Fibroblast of lung (primary cell): ENCODE results near the gene TSPAN31. TPM values are rescaled to one million over a fixed set of nuclear protein-coding genes. Genes with fewer than 3 reads are reported as not detected.
"Not testable (repeated sequence)": the region's sequence is repeated elsewhere in the genome, so short reads cannot be mapped to it uniquely, and the experiment has no call there.

Experiments used
- DNase-seq, 2 donors: peaks; one replicate each; pipeline versions ENCODE4 v3.0.0 to v3.0.0-alpha.2; 2010; ENCODE audit warnings: low read depth in 2 of 2
- H2AFZ ChIP-seq: 2 replicates; pipeline ENCODE4 v1.5.1; 2012; ENCODE audit warnings: low read length, control low read depth, inconsistent platforms
- H3K27ac ChIP-seq: 2 replicates; pipeline ENCODE4 v1.5.1; 2011; ENCODE audit warnings: low read length, control low read depth; ENCODE audit not compliant: insufficient read depth
- H3K27me3 ChIP-seq: 2 replicates; pipeline ENCODE4 v1.5.1; 2011; ENCODE audit warnings: mild to moderate bottlenecking, low read length; ENCODE audit not compliant: control insufficient read depth, insufficient read depth
- H3K36me3 ChIP-seq: 2 replicates; pipeline ENCODE4 v1.5.1; 2011; ENCODE audit warnings: low read length; ENCODE audit not compliant: control insufficient read depth, insufficient read depth
- H3K4me1 ChIP-seq: 2 replicates; pipeline ENCODE4 v1.5.1; 2011; ENCODE audit warnings: low read length; ENCODE audit not compliant: control insufficient read depth, insufficient read depth; ENCODE audit errors: extremely low read depth
- H3K4me2 ChIP-seq: 2 replicates; pipeline ENCODE4 v1.5.1; 2011; ENCODE audit warnings: low read length, control low read depth; ENCODE audit not compliant: insufficient read depth; ENCODE audit errors: extremely low read depth
- H3K4me3 ChIP-seq, 4 experiments: fragments of 200-600 bp in 1 of 4; sonication (generic) in 1 of 4; replicated peaks in 1 of 4; 2 replicates each; pipeline ENCODE4 v1.5.1; 2011 to 2016; ENCODE audit warnings: low read length in 4 of 4, low read depth in 3 of 4, mild to moderate bottlenecking in 3 of 4, control low read depth in 2 of 4, inconsistent platforms in 1 of 4, mixed read lengths in 1 of 4; ENCODE audit not compliant: insufficient read depth in 1 of 4; ENCODE audit errors: control extremely low read depth in 1 of 4
- H3K79me2 ChIP-seq: 2 replicates; pipeline ENCODE4 v1.5.1; 2012; ENCODE audit warnings: mild to moderate bottlenecking, low read length, inconsistent platforms; ENCODE audit not compliant: control insufficient read depth, insufficient read depth
- H3K9ac ChIP-seq: 2 replicates; pipeline ENCODE4 v1.5.1; 2011; ENCODE audit warnings: mild to moderate bottlenecking, low read length, control low read depth; ENCODE audit not compliant: insufficient read depth
- H3K9me3 ChIP-seq: 2 replicates; pipeline ENCODE4 v1.5.1; 2012; ENCODE audit warnings: low read depth, low read length; ENCODE audit not compliant: control insufficient read depth, insufficient read depth
- H4K20me1 ChIP-seq: 2 replicates; pipeline ENCODE4 v1.5.1; 2011; ENCODE audit warnings: low read length; ENCODE audit not compliant: control insufficient read depth, insufficient read depth; ENCODE audit errors: extremely low read depth
- EZH2 ChIP-seq: IDR thresholded peaks from 2 replicates; pipeline ENCODE4 v1.5.1; 2012; ENCODE audit warnings: low read length, control low read depth, mild to moderate bottlenecking; ENCODE audit errors: missing control alignments
- polyA plus RNA-seq, 2 donors: library from polyadenylated mRNA; depleted of rRNA in 1 of 2; stranded (reverse) in 1 of 2; unstranded in 1 of 2; fragments of >200 nt; gene quantifications; 2 replicates each; pipeline ENCODE4 v1.2.1, GENCODE V29; 2011 to 2012; ENCODE audit warnings: missing spikeins in 1 of 2
- total RNA-seq: library from RNA; depleted of rRNA; stranded (reverse); fragments of >200 nt; gene quantifications from 2 replicates; pipeline ENCODE4 v1.2.1, GENCODE V29; 2014
- TF ChIP-seq, protein P1 (sequence below), 2 donors: IDR thresholded peaks in 1 of 2; conservative IDR thresholded peaks in 1 of 2; 1 replicate in 1 of 2; 2 replicates in 1 of 2; pipeline ENCODE4 v1.5.1; 2011 to 2012; ENCODE audit warnings: low read length in 2 of 2, control low read depth in 1 of 2, inconsistent platforms in 1 of 2, low read depth in 1 of 2, mild to moderate bottlenecking in 1 of 2

TSPAN31 gene
- total and polyA plus RNA-seq, 2 donors (not counting 1 experiment from before 2014, with no cell fraction given) = 53.6 to 99.6 TPM

DNA sequence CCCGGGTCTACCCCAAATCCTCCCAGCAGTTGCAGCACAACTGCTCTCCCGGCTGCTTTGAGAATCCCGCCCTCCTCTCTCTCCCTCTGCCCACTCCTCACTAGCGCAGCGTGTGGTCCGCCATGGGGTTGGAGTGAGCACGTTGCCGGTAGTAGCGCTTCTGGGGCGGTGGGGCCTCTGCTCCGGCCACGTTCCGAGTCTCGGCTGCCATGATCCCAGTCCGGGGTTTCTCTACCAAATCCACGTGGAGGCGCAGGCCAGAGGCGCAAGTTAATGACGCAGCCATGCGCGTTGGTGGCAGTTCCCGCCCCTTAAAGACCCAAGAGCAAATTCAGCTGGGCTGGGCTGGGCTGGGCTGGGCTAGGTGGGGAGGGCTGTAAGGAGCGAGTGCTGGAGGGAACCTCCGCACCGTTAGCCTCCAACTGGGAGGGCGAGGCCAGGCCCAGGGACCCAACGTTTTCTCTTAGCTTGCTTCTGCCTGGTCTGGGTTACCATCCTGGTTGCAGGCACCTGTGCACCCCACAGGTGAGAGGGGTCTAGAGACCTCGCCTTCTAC lies 27.1 kb downstream of the TSPAN31 start, which contains the start of gene METTL1:
Gene METTL1, minus strand, starts transcription at position 233 of the 556 bp plus-strand sequence. Its CDS starts 22 bp downstream, at position 211.
- Histone ChIP-seq H4K20me1 (no peaks in the 10 kb centered on the region), H3K9me3 (no peaks in the 10 kb centered on the region), H3K79me2 (peaks cover 5% of the 10 kb centered on the region), H3K9ac (peak within 1 kb of the TSS; percentile 98), H3K4me2 (peak within 1 kb of the TSS; percentile 99), H3K27ac (peak within 1 kb of the TSS; percentile 99), H3K4me3 (peak within 1 kb of the TSS; percentile 89 to 98 (median 93)), H3K4me1 (peaks cover 7% of the 10 kb centered on the region), H2AFZ (peak within 1 kb of the TSS; percentile 98), H3K36me3 (peaks cover 11% of the 10 kb centered on the region), H3K27me3 (no peaks in the 10 kb centered on the region)
- peak; percentile 97 for DNase-seq
- no peak for TF ChIP-seq EZH2
- TF ChIP-seq, protein P1, sequence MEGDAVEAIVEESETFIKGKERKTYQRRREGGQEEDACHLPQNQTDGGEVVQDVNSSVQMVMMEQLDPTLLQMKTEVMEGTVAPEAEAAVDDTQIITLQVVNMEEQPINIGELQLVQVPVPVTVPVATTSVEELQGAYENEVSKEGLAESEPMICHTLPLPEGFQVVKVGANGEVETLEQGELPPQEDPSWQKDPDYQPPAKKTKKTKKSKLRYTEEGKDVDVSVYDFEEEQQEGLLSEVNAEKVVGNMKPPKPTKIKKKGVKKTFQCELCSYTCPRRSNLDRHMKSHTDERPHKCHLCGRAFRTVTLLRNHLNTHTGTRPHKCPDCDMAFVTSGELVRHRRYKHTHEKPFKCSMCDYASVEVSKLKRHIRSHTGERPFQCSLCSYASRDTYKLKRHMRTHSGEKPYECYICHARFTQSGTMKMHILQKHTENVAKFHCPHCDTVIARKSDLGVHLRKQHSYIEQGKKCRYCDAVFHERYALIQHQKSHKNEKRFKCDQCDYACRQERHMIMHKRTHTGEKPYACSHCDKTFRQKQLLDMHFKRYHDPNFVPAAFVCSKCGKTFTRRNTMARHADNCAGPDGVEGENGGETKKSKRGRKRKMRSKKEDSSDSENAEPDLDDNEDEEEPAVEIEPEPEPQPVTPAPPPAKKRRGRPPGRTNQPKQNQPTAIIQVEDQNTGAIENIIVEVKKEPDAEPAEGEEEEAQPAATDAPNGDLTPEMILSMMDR (conservative IDR thresholded peaks at IDR 0.05 in 1 of 2, IDR thresholded peaks at IDR 0.05 in 1 of 2; ENCODE audit: low read depth in 1 of 2, low read length in 2 of 2) = peak in 1 of 2 donors; percentile 2

DNA sequence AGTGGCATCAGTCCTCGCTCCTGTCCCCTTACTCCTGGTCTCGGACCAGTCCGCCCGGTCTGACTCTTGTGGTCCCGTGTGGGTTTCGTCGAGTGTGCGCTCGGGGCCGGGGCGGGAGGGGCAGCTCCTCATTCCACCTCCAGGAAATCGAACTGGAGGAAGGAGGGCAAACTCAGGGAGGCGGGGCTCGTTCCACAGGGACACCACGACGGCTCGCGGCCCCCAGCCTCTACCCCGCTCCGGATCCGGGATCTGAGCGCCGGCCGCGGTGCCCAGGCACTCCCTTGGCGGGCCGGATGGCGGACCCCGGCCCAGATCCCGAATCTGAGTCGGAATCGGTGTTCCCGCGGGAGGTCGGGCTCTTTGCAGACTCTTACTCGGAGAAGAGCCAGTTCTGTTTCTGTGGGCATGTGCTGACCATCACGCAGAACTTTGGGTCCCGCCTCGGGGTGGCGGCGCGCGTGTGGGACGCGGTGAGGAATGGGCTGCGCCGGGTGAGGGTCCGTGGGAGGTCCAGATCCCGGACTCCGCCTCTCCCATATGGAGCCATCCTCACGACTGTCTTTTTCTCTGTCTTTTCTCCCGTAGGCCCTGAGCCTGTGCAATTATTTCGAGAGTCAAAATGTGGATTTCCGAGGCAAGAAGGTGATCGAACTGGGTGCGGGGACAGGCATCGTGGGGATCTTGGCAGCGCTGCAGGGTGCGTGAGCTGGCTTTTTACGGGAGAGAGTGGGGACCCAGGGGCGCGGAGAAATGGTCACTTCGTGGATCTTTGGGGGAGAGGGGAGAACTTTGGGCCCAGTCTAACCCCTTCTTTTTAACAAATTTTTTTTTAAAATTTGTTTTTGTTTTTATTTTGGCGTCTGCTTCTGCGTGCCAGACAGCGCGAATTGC lies 27.8 kb downstream of the TSPAN31 start, which contains the start of gene EEF1AKMT3:
Gene EEF1AKMT3, plus strand, starts transcription at position 186 of the 894 bp plus-strand sequence. Its CDS starts 111 bp downstream, at position 297.
- DNase-seq = peak; percentile 41 to 54
- TF ChIP-seq, protein P1 (conservative IDR thresholded peaks at IDR 0.05 in 1 of 2, IDR thresholded peaks at IDR 0.05 in 1 of 2; ENCODE audit: low read depth in 1 of 2, low read length in 2 of 2) = peak in 1 of 2 donors; percentile 0
- no peak for TF ChIP-seq EZH2
- H3K4me2 ChIP-seq = peak within 1 kb of the TSS; percentile 99

DNA sequence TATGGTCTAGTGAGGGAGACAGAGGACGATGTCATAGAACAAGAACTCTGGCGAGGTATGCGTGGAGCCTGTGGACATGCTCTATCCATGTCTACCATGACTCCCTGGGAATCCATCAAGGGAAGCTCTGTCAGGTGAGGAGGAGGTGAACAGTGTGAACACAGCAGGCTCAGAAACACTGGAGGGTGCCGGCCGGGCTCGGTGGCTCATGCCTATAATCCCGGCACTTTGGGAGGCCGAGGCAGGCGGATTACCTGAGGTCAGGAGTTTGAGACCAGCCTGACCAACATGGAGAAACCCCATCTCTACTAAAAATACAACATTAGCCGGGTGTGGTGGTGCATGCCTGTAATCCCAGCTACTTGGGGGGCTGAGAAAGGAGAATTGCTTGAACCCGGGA lies 29.8 kb downstream of the TSPAN31 start:
- DNase-seq, H4K20me1 ChIP-seq, H3K9me3 ChIP-seq, H2AFZ ChIP-seq, H3K4me2 ChIP-seq, H3K27me3 ChIP-seq, H3K4me3 ChIP-seq, H3K36me3 ChIP-seq, H3K9ac ChIP-seq, H3K4me1 ChIP-seq, H3K27ac ChIP-seq, H3K79me2 ChIP-seq: not testable (repeated sequence)

More for the DNA sequence above, 27.8 kb downstream of the TSPAN31 start, which contains the start of gene EEF1AKMT3:
- Histone ChIP-seq H2AFZ (peak within 1 kb of the TSS; percentile 98), H3K9ac (peak within 1 kb of the TSS; percentile 98), H3K9me3 (no peaks in the 10 kb centered on the region), H4K20me1 (no peaks in the 10 kb centered on the region), H3K79me2 (peaks cover 5% of the 10 kb centered on the region), H3K27me3 (no peaks in the 10 kb centered on the region), H3K4me1 (peaks cover 7% of the 10 kb centered on the region), H3K27ac (peak within 1 kb of the TSS; percentile 99), H3K36me3 (peaks cover 11% of the 10 kb centered on the region), H3K4me3 (peak within 1 kb of the TSS; percentile 89 to 98 (median 93))
